HTR-8/SVneo (cell line): ENCODE results near the gene VAV3.
"Not testable (repeated sequence)": the region's sequence is repeated elsewhere in the genome, so short reads cannot be mapped to it uniquely, and the experiment has no call there.

Experiments
- DNase-seq: peaks from one replicate; pipeline ENCODE4 v3.0.0; 2011; ENCODE audit warnings: low spot score, mixed read lengths; ENCODE audit not compliant: insufficient read length
- FAIRE-seq: peaks from 2 replicates; lab custom pipeline; 2011; peaks lifted over from hg19 to GRCh38; lab: Jason Lieb, UNC

The VAV3 gene

GRCh38 chr1:107858323-107858722 lies 106.7 kb downstream of the VAV3 start:
- no peak for DNase-seq
- no peak for FAIRE-seq

DNA sequence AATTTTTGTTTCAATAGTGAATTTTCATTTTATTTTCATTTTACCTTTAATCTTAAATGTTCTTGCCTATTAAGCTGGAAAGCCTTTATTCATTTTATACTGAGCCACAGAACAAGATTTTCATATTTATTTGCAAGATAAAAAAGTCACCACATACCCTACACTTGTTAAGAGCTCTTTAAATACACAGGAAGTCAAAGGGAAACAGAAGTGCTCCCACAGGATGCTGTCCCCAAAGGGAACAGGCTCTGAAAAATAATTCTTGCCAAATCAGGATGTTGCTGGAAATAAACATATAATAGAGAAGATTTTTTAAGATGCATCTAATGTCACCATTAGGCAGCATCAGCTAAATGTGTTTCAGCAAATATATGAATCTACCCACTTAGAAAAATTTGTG lies 113.6 kb downstream of the VAV3 start:
- no peak for DNase-seq
- no peak for FAIRE-seq

GRCh38 chr1:107844541-107845194 lies 120.3 kb downstream of the VAV3 start:
- not testable (repeated sequence) for FAIRE-seq, DNase-seq

DNA sequence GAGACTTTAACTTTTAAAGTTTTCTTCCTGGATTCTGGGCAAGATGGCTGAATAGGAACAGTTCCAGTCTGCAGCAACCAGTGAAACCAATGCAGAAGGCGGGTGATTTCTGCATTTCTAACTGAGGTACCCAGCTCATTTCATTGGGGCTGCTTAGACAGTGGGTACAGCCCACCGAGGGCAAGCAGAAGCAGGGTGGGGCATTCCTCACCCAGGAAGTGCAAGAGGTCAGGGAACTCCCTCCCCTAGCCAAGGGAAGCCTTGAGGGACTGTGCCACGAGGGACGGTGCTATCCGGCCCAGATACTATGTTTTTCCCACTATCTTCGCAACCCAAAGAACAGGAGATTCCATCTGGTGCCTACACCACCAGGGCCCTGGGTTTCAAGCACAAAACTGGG lies 121.0 kb downstream of the VAV3 start:
- no peak for FAIRE-seq
- DNase-seq, result no peak

GRCh38 chr1:107842241-107842640 lies 122.7 kb downstream of the VAV3 start:
- no peak for FAIRE-seq
- no peak for DNase-seq

DNA sequence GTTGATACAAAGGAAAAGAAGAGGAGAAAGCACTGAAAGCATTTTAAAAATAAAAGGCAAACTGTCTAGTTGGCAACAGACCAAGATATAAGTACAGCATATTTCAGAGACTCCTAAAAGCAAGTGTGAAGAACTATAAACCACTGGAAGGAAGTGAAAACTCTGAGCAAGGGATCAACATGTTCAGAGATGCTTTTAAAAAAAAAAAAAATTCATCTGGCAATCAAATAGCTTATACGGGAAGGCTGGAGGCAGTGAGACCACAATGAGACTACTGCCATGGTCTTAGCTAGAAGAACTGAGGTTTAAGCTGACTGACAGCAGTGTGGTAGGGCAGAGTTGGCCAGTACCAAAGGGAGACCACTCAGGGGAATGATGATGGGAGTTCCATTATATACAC lies 124.3 kb downstream of the VAV3 start:
- no peak for FAIRE-seq
- DNase-seq, result no peak

DNA sequence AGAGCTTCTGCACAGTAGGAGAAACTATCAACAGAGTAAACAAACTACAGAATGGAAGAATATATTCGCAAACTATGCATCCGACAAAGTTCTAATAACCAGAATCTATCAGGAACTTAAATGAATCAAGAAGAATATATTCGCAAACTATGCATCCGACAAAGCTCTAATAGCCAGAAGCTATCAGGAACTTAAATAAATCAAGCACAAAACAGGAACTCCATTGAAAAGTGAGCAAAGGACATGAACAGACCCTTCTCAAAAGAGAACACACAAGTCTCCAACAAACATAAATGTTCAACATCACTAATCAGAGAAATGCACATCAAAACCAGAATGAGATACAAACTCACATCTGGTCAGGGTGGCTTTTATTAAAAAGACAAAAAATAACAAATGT lies 126.9 kb downstream of the VAV3 start:
- no peak for DNase-seq
- FAIRE-seq, result no peak

DNA sequence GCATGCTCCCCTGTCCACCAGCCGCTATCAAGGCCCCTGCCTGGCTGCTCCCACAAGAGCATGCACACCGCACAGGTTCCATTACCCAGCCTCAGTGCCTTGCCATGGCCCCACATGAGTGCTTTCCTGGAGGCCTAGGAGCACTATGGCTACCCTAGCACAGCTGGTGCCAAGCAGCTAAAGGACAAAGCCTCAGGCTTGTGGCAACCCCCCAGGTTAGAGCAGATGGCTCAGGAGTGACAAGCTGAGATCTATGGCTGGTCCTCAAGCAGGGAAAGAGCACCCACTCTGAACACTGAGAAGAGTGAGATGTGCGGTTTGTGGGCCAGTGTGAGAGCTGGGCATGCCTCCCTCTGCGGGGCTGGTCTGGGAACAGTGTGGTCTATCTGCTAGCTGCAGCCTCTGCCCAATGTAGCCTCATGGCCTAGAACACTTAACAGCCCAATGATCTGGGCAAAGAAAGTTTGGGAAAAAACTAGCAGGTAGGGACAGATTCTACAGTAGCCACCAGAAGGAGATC lies 129.8 kb downstream of the VAV3 start:
- FAIRE-seq (no peak), DNase-seq (no peak)

- no peak for DNase-seq
- FAIRE-seq, result no peak
Measured at GRCh38 chr1:107833061-107833460, 131.9 kb downstream of the VAV3 start.

GRCh38 chr1:107831921-107832320 lies 133.1 kb downstream of the VAV3 start:
- DNase-seq, result no peak
- no peak for FAIRE-seq

GRCh38 chr1:107830526-107830925 lies 134.5 kb downstream of the VAV3 start:
- FAIRE-seq, result no peak
- no peak for DNase-seq

GRCh38 chr1:107830075-107830474 lies 134.9 kb downstream of the VAV3 start:
- no peak for FAIRE-seq
- no peak for DNase-seq

DNA sequence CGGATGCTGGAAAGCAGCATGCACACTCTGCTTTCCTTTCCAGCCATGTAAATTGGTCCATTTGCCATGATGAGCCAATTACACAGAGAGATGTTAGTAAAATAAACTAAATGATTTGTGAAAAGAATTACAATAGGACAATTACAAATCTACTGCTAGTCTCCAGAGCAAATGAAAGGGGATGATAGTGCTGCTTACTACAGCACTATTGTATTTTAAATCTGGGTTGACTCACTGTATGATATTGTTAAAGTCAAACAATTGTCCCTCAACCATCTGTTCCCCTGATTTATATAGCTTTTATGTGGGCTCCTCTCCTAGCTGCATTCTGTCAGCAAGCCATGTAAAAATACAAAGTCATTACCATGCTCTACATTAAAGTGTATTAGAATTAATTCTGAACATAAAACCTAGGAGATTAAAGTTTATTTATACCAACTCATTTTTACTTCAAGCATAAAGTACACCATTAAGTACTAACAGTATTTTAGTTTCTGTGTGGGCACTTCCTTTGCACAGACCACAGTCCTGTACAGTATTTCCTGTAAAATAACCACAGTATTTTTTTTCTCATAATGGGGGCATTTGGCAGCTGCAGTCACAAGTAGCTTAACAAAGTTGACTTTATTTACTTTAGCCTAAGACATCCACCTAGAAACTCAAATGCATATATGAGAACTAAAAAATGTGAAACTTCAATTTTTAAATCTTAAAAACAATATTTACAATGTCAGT lies 135.8 kb downstream of the VAV3 start:
- no peak for DNase-seq

DNA sequence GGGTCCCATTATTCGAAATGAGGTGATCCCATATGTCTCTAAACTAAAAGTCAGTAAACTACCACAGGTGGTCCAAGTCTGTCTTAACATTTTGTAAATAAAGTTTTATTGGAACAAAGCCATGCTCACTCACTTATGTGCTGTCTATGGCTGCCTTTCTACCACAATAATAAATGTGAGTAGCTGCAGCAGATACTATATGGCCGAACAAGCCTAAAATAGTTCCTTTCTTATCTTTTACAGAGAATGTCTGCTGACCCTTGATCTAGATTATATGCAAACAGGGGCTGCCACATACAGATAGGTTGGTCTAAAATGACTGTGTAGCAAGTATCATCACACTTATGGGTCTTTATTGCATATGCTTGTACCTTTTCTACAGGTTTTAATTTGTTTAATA lies 140.0 kb downstream of the VAV3 start:
- no peak for FAIRE-seq
- no peak for DNase-seq

More for the DNA sequence above, 135.8 kb downstream of the VAV3 start:
- no peak for FAIRE-seq

DNA sequence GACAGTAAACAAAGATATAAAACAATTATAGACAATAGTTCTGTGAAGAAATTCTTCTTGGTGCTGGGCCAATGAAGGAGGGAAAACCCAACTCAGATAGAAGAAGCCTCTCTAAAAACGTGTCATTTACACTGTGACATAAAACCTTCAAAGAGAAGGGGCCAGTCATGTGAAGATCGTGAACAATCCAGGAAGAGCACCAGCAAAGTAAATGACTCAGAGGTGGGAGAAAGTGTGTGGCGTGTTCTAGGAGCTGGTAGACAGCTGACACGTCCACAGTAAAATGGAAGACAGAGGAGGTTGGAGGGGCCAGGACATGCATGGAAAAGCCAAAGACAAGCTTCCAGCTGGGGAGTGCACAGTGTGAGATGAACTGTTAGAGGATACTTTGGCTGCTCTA lies 143.6 kb downstream of the VAV3 start:
- DNase-seq (no peak), FAIRE-seq (no peak)

DNA sequence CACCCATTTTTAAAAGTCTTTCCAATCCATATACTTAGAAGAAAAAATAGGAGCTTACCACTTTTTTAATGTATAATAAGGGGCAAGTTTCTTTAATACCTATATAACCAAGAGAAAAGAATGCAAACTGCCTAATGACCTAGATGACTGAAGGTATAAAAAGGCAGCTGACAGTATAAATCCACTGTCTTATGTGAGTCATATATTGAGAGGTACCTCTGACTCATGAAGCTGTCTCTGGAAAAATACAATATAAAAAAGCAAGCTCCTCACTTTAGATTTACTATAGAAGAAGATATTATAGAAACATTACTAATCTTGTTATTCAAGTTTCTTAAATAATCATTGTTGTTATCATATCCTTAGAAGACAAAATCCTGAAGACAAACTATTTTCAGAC lies 144.2 kb downstream of the VAV3 start:
- FAIRE-seq, result no peak
- DNase-seq, result no peak

DNA sequence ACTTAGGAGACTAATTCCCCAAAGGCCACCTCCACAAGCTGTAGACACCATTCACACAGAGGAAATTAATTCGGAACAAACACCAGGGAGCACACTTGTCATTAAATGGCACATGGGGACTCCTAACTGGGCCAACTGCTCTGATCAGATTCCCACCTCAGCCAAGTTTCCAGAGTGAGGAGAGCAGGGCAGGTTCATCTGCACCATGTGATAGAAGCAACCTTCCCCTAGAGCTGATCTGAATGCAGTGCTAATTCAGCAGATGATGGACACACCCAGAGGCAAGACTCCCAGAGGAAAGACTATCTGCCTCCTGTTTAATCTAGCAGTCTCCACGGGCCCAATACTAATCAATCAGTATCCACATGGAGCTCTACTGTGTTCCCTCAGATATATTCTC lies 147.0 kb downstream of the VAV3 start:
- no peak for FAIRE-seq
- no peak for DNase-seq

DNA sequence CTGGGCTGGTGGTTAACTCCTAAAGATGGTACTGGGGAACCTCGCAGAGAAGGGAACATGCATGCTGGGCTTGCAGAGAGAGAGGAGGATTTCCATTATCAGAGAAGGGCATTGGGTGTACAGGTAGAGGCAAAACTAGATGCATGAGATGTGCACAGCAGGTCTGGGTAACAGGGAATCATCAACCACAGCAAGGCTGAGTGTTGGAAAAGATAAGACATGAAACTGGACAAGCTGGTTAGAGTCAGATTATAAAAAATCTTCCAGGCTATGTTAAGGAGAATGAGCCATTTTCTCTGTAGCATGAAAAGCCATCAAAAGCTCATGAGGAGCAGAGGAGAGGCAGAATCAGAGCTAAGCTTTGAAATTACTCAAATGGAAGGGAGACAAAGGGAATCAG lies 147.8 kb downstream of the VAV3 start:
- FAIRE-seq, result no peak

DNA sequence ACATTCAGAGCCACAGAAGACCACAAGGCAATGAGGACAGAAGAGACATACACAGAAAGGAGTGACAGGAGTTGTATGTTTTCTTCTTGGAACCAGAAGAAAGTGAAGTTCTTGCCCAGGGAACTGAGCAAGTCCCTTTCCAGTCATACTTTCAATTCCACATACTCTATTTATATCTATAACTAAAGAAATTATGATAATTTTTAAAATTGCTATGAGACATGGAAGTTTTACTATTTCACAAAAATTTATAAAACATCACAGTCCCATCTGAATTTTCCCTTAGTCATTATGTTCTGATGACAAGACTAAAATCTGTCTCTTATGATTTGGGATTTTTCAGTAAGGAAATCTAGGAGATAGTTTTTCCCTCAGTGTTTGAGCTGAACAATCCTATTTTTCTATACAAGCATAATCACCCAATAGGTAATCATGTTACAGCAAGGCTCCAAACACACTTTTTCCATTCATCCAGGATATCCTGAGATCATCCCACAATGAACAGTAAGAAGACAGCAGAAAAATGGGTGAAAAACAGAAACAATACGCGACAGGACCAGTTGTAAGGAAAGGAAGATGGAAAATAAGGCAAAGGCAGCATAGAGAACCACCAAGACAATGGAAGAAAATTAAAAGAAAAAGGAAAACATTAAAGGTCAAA lies 154.6 kb downstream of the VAV3 start:
- FAIRE-seq, result no peak
- DNase-seq, result no peak

More for the DNA sequence above, 147.8 kb downstream of the VAV3 start:
- DNase-seq, result no peak

DNA sequence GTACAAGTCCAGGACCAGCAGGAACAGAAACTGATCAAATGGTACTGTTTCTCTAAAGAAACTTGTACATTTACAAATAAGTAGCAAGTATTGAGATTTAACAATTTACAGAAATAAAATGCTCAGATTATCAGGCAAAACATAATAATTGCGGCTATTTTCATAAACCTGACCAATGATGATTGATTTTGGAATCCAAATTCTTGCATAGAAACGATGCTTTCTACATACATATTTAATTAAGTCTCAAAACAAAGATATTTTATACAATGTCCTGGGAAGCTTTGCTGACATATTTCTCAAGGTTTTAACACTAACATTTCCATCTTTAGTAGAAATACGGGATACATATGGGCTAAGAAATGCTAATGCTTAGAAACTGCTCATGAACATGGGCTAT lies 157.1 kb downstream of the VAV3 start:
- DNase-seq (no peak), FAIRE-seq (no peak)

DNA sequence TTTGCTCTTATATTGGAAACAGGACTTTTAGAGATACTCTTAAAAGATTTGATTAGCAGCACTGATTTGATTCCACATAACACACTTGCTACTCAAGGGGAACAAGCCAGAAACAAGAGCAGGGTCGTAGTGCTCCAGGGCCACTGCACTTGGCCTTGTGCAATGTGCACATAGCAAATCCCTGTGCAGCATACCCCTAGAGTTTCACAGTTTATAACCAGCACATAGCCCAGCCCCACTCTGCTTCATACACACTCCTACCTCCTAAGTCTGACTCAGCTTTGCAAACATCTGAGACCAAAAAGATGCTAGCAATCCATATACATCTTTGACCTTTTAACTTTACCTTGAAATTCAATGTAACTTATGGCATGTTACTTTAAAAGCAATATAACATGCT lies 157.6 kb downstream of the VAV3 start:
- DNase-seq (no peak), FAIRE-seq (no peak)
